Erythroblast (primary cell): Measurements from ENCODE around the gene MAPRE2.

Experiments
- GATA1 ChIP-seq: IDR thresholded peaks from 2 replicates; pipeline ENCODE4 v1.6.1; 2011; ENCODE audit warnings: low read depth, mild to moderate bottlenecking, control low read depth, low read length, moderate library complexity
- POLR2A ChIP-seq: IDR thresholded peaks from 2 replicates; pipeline ENCODE4 v1.6.1; 2011; ENCODE audit warnings: mild to moderate bottlenecking, low read length

DNA sequence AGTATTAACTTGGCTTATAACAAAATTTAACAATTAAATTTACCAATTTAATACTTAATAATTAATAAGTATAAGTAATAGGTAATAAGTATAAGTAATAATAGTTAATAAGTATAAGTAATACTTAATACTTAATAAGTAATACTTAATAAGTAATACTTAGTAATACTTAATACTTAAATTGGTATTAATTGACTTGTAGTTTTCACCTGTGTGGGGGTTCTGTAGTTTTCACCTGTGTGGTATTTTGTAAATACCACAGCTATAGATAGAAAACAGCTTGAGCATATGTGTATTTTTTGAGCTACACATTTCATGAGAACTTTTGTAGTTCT is 55.4 kb downstream of the MAPRE2 start:
- TF ChIP-seq POLR2A (no peak), GATA1 (no peak)
